Neural cell (in vitro differentiated cells): ENCODE measurements around the gene MEP1B. TPM values are rescaled to one million over a fixed set of nuclear protein-coding genes. Genes with fewer than 3 reads are reported as not detected.

ENCODE experiments used
- H2AFZ ChIP-seq: fragments of 200-600, 300-800 bp; sonication (generic), shearing (Covaris generic); 2 replicates; pipeline ENCODE4 v1.6.0; 2014; ENCODE audit warnings: low read depth, mild to moderate bottlenecking, antibody characterized with exemption, low read length, moderate library complexity
- H3F3A ChIP-seq: fragments of 200-600 bp; shearing (Covaris generic); 2 replicates; pipeline ENCODE4 v1.6.1; 2016; ENCODE audit warnings: mild to moderate bottlenecking, moderate library complexity, mixed read lengths, antibody characterized with exemption, low read length; ENCODE audit not compliant: insufficient read depth, poor library complexity, severe bottlenecking
- H3K27ac ChIP-seq: fragments of 200-600, 300-800 bp; sonication (generic), shearing (Covaris generic); 2 replicates; pipeline ENCODE4 v1.5.1; 2014; ENCODE audit warnings: mild to moderate bottlenecking, low read length, moderate library complexity
- H3K27me3 ChIP-seq: fragments of 300-800, 200-600 bp; sonication (generic), shearing (Covaris generic); 2 replicates; pipeline ENCODE4 v1.6.0; 2014; ENCODE audit warnings: mild to moderate bottlenecking, low read depth, low read length, moderate library complexity; ENCODE audit not compliant: insufficient read depth
- H3K36me3 ChIP-seq: fragments of 300-800, 200-600 bp; sonication (generic), shearing (Covaris generic); 2 replicates; pipeline ENCODE4 v1.5.1; 2014; ENCODE audit warnings: mild to moderate bottlenecking, antibody characterized with exemption, low read length, moderate library complexity; ENCODE audit not compliant: insufficient read depth
- H3K4me2 ChIP-seq: fragments of 300-800, 200-600 bp; sonication (generic), shearing (Covaris generic); 2 replicates; pipeline ENCODE4 v1.6.0; 2014; ENCODE audit warnings: mild to moderate bottlenecking, low read length
- H3K4me3 ChIP-seq: fragments of 300-800, 200-600 bp; sonication (generic), shearing (Covaris generic); 2 replicates; pipeline ENCODE4 v1.5.1; 2014; ENCODE audit warnings: mild to moderate bottlenecking, low read length, moderate library complexity
- H3K79me2 ChIP-seq: fragments of 200-600 bp; shearing (Covaris generic); replicated peaks from 2 replicates; pipeline ENCODE4 v1.6.0; 2014; ENCODE audit warnings: mild to moderate bottlenecking, low read length, moderate library complexity; ENCODE audit not compliant: insufficient read depth
- H3K9ac ChIP-seq: fragments of 300-800, 200-600 bp; sonication (generic), shearing (Covaris generic); 2 replicates; pipeline ENCODE4 v1.6.1; 2016; ENCODE audit warnings: mild to moderate bottlenecking, low read length, mixed read lengths
- H3K9me2 ChIP-seq: fragments of 200-600 bp; shearing (Covaris generic); 2 replicates; pipeline ENCODE4 v1.6.1; 2016; ENCODE audit warnings: mild to moderate bottlenecking, low read length, mixed read lengths; ENCODE audit not compliant: insufficient read depth
- H3K9me3 ChIP-seq: fragments of 200-600, 300-800 bp; sonication (generic), shearing (Covaris generic); 2 replicates; pipeline ENCODE4 v1.6.1; 2016; ENCODE audit warnings: mild to moderate bottlenecking, mixed run types, low read length, moderate library complexity, mixed read lengths
- H4K20me1 ChIP-seq: fragments of 200-600 bp; shearing (Covaris generic); 2 replicates; pipeline ENCODE4 v1.6.1; 2016; ENCODE audit warnings: mild to moderate bottlenecking, mixed run types; ENCODE audit not compliant: insufficient read depth
- EP300 ChIP-seq: fragments of 450-650 bp; conservative IDR thresholded peaks from 2 replicates; pipeline ENCODE4 v1.6.1; 2014; ENCODE audit warnings: antibody characterized with exemption, mild to moderate bottlenecking, moderate library complexity; ENCODE audit not compliant: poor library complexity, severe bottlenecking
- EZH2 ChIP-seq: fragments of 200-600, 300-800 bp; shearing (Covaris generic), sonication (generic); IDR thresholded peaks from 2 replicates; pipeline ENCODE4 v1.6.1; 2014; ENCODE audit warnings: antibody characterized with exemption, low read length, borderline replicate concordance, mild to moderate bottlenecking; ENCODE audit not compliant: insufficient read depth, poor library complexity, severe bottlenecking
- MXI1 ChIP-seq: fragments of 450-650 bp; conservative IDR thresholded peaks from 2 replicates; pipeline ENCODE4 v1.6.1; 2014; ENCODE audit warnings: antibody characterized with exemption, mild to moderate bottlenecking; ENCODE audit not compliant: poor library complexity, severe bottlenecking
- POLR2AphosphoS5 ChIP-seq: IDR thresholded peaks from 2 replicates; pipeline ENCODE4 v1.6.1; 2012
- RAD21 ChIP-seq: fragments of 450-650 bp; conservative IDR thresholded peaks from 2 replicates; pipeline ENCODE4 v1.6.1; 2014; ENCODE audit warnings: antibody characterized with exemption, mild to moderate bottlenecking, moderate library complexity
- REST ChIP-seq: IDR thresholded peaks from 2 replicates; pipeline ENCODE4 v1.6.1; 2012; ENCODE audit warnings: borderline replicate concordance
- SMC3 ChIP-seq: fragments of 450-650 bp; conservative IDR thresholded peaks from 2 replicates; pipeline ENCODE4 v1.6.1; 2014; ENCODE audit warnings: antibody characterized with exemption, mild to moderate bottlenecking, moderate library complexity; ENCODE audit not compliant: poor library complexity
- TAF1 ChIP-seq: IDR thresholded peaks from 2 replicates; pipeline ENCODE4 v1.6.1; 2012; ENCODE audit warnings: low read depth
- polyA plus RNA-seq: library from polyadenylated mRNA; depleted of rRNA; stranded (reverse); fragments of >200 nt; gene quantifications from 2 replicates; pipeline ENCODE4 v1.2.3, GENCODE V29; 2014
- TF ChIP-seq, protein P1 (sequence below): fragments of 450-650 bp; IDR thresholded peaks from 2 replicates; pipeline ENCODE4 v1.5.1; 2014; ENCODE audit warnings: antibody characterized with exemption, mild to moderate bottlenecking, moderate library complexity; ENCODE audit not compliant: poor library complexity, severe bottlenecking

MEP1B gene
- polyA plus RNA-seq, 1 donor from 2014 or later = not detected

DNA sequence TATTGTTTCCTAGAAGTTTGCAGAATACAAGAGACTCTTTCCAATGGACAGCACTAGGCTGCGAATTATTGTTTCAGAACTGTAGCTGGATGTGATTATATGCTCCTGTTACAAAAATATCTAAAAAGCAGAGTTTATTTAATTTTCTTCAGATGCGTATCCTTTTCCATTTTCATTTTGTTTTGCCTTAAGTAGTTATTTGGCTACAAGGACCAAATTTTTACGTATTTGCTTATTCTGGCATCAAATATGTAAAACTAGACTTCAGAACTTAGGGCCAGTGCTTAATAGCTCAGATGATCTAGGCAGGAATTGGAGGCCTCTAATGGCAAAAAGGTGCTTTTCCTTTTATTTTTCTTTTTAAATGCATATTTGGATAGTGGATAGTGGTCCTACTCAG, 18.7 kb downstream of the MEP1B start:
- no peaks in the 10 kb centered on the region for H3K27me3 ChIP-seq
- no peak overlapping the region for H3K4me2 ChIP-seq
- H3K9me2 ChIP-seq = no peaks in the 10 kb centered on the region
- H3K79me2 ChIP-seq = no peaks in the 10 kb centered on the region
- no peak overlapping the region for H2AFZ ChIP-seq
- no peak for TF ChIP-seq POLR2AphosphoS5
- TF ChIP-seq TAF1 = no peak
- no peak for TF ChIP-seq MXI1
- H3K36me3 ChIP-seq = no peaks in the 10 kb centered on the region
- H3K9ac ChIP-seq = no peak overlapping the region
- H3F3A ChIP-seq = no peaks in the 10 kb centered on the region
- no peak overlapping the region for H3K4me3 ChIP-seq
- H3K27ac ChIP-seq = no peak overlapping the region
- H3K9me3 ChIP-seq = no peaks in the 10 kb centered on the region
- no peaks in the 10 kb centered on the region for H4K20me1 ChIP-seq

DNA sequence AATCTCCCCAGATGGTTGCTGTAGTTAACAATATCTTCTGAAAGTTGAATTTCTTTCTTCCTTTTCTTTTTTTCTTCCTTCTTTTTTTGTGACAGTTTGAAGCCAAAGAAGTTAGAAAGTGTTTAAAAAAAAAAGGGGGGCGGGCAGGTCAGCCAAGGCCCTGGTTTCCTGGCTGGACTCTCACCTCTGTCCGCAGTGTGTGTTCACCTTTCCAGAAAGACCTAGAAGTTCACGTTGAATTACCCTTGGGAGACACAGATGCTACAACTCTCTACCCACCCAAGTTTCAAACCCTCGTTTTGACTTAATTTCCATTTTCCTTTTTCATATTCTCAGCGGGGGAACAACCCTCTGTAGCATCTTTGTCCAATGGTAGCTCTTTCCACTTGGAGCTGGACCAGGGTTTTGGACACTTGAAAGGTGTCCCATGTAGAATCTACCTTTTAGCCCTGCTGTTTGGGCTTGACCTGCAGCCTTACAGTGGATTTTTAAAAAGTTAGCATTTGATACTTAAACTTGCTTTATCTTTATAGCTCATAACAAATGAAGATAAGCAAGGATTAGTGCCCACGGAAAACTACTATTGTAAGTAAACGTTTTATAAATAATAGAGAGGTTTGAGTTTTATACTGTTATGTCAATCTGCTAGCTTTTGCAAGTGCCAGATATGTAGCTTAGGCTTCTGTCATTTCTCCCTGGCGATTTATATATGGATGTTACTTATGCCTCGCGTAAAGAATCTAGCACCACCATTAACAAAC, 20.0 kb downstream of the MEP1B start:
- H3F3A ChIP-seq = no peaks in the 10 kb centered on the region
- H3K9me2 ChIP-seq = no peaks in the 10 kb centered on the region
- no peaks in the 10 kb centered on the region for H4K20me1 ChIP-seq
- no peaks in the 10 kb centered on the region for H3K36me3 ChIP-seq
- no peak overlapping the region for H3K4me3 ChIP-seq
- H3K9me3 ChIP-seq = no peaks in the 10 kb centered on the region
- no peak for TF ChIP-seq TAF1
- no peak for TF ChIP-seq RAD21
- TF ChIP-seq REST = no peak
- TF ChIP-seq, protein P1, sequence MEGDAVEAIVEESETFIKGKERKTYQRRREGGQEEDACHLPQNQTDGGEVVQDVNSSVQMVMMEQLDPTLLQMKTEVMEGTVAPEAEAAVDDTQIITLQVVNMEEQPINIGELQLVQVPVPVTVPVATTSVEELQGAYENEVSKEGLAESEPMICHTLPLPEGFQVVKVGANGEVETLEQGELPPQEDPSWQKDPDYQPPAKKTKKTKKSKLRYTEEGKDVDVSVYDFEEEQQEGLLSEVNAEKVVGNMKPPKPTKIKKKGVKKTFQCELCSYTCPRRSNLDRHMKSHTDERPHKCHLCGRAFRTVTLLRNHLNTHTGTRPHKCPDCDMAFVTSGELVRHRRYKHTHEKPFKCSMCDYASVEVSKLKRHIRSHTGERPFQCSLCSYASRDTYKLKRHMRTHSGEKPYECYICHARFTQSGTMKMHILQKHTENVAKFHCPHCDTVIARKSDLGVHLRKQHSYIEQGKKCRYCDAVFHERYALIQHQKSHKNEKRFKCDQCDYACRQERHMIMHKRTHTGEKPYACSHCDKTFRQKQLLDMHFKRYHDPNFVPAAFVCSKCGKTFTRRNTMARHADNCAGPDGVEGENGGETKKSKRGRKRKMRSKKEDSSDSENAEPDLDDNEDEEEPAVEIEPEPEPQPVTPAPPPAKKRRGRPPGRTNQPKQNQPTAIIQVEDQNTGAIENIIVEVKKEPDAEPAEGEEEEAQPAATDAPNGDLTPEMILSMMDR = no peak
- no peak for TF ChIP-seq SMC3
- no peak for TF ChIP-seq EZH2
- no peak for TF ChIP-seq POLR2AphosphoS5
- no peak for TF ChIP-seq EP300
- no peak for TF ChIP-seq MXI1
- no peaks in the 10 kb centered on the region for H3K79me2 ChIP-seq
- H3K27me3 ChIP-seq = no peaks in the 10 kb centered on the region
- no peak overlapping the region for H3K9ac ChIP-seq
- no peak overlapping the region for H3K27ac ChIP-seq
- H3K4me2 ChIP-seq = no peak overlapping the region
- no peak overlapping the region for H2AFZ ChIP-seq
